ENCODE measurements around the gene ZNF644.
"Not testable (repeated sequence)": the region's sequence is repeated elsewhere in the genome, so short reads cannot be mapped to it uniquely, and the experiment has no call there.

DNA sequence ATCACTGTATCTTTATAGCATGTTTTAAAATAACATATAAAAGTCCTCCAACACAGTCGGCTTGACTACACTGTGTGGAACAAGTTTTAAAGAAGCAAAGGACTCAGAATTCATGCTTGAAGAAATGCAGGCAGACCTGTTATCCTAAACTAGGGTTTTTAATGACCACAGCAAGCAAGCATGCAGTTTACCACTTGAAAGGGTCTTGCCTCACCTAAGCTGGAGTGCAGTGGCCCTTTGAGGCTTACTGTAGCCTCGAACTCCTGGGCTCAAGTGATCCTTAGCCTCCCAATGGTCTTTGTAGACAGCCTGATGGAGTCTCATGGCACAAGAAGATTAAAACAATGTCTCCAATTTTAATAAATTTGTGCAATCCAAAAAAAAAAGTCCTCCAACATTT is 27.7 kb upstream of the ZNF644 start:
- TF ChIP-seq, protein P1, sequence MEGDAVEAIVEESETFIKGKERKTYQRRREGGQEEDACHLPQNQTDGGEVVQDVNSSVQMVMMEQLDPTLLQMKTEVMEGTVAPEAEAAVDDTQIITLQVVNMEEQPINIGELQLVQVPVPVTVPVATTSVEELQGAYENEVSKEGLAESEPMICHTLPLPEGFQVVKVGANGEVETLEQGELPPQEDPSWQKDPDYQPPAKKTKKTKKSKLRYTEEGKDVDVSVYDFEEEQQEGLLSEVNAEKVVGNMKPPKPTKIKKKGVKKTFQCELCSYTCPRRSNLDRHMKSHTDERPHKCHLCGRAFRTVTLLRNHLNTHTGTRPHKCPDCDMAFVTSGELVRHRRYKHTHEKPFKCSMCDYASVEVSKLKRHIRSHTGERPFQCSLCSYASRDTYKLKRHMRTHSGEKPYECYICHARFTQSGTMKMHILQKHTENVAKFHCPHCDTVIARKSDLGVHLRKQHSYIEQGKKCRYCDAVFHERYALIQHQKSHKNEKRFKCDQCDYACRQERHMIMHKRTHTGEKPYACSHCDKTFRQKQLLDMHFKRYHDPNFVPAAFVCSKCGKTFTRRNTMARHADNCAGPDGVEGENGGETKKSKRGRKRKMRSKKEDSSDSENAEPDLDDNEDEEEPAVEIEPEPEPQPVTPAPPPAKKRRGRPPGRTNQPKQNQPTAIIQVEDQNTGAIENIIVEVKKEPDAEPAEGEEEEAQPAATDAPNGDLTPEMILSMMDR (IDR thresholded peaks at IDR 0.05), result not testable (repeated sequence)
- TF ChIP-seq POLR2AphosphoS5 (IDR thresholded peaks at IDR 0.05), result not testable (repeated sequence)

Measured in breast epithelium (tissue), 3 donors.